ENCODE data around the gene SOX9.

GRCh38 chr17:72139212-72139611 is 18.4 kb downstream of the SOX9 start:
- TF ChIP-seq RAD21 (IDR thresholded peaks at IDR 0.05; ENCODE audit: low read depth): no peak
- TF ChIP-seq USF1 (IDR thresholded peaks at IDR 0.05): no peak
- no peak for TF ChIP-seq FOXM1 (IDR thresholded peaks at IDR 0.05; ENCODE audit: borderline replicate concordance, low read depth)
- no peak for TF ChIP-seq TAF1 (IDR thresholded peaks at IDR 0.05; ENCODE audit: low read depth)
- TF ChIP-seq YY1 (IDR thresholded peaks at IDR 0.05; ENCODE audit: low read depth): no peak
- TF ChIP-seq REST (IDR thresholded peaks at IDR 0.05; ENCODE audit: low read depth): no peak
- no peak for TF ChIP-seq EGR1 (IDR thresholded peaks at IDR 0.05)
- TF ChIP-seq ZBTB7A (IDR thresholded peaks at IDR 0.05; ENCODE audit: low read depth): no peak
- no peak for TF ChIP-seq CREB1 (IDR thresholded peaks at IDR 0.05; ENCODE audit: low read depth)
- no peak for TF ChIP-seq MAX (IDR thresholded peaks at IDR 0.05)
- no peak for TF ChIP-seq CEBPB (IDR thresholded peaks at IDR 0.05)
- no peak for TF ChIP-seq NFIC (IDR thresholded peaks at IDR 0.05)
- TF ChIP-seq TEAD4 (IDR thresholded peaks at IDR 0.05): no peak
- TF ChIP-seq TCF12 (IDR thresholded peaks at IDR 0.05; ENCODE audit: low read depth): no peak
